CD4-positive, alpha-beta T cell treated with Interferon alpha-2 for 1 hour (primary cell): ENCODE data around the gene AP1S3.
A peak's percentile ranks its signal among the peaks of the same experiment; 100 is the strongest.

Experiments used
- DNase-seq, 2 donors: peaks; one replicate each; pipeline ENCODE4 v3.0.0-alpha.2; 2020 to 2022

AP1S3 gene

DNA sequence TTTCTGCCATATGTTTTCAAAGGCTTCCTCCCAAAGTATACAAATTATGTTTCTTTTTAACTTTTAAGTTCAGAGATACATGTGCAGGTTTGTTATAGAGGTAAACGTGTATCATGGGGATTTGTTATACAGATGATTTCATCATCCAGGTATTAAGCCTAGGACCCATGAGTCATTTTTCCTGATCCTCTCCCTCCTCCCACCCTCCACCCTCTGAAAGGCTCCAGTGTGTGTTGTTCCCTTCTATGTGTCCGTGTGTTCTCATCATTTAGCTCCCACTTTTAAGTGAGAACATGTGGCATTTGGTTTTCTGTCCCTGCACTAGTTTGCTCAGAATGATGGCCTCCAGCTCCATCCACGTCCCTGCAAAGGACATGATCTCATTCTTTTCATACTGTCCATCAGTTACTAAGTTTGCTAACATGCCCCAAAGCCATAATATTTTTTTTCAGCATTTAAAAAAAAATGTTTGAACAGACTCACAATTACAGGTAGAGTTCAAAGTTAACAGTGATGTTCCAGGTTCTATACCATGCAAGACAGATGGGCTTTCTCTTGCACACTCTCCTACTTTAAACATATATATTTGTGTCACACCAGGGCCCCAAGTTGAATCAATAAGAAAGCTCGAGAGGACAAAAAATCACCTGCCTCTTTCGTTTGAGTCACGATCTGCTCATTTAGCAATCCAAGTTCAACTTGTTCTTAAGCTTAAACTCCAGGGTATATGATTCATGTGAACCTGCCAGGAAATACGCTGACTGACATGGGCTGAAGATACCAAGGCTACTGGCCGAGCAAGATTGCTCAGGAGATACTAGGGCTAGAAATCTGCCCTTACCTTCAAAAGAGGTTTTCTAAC, 77.6 kb downstream of the AP1S3 start:
- no peak for DNase-seq

DNA sequence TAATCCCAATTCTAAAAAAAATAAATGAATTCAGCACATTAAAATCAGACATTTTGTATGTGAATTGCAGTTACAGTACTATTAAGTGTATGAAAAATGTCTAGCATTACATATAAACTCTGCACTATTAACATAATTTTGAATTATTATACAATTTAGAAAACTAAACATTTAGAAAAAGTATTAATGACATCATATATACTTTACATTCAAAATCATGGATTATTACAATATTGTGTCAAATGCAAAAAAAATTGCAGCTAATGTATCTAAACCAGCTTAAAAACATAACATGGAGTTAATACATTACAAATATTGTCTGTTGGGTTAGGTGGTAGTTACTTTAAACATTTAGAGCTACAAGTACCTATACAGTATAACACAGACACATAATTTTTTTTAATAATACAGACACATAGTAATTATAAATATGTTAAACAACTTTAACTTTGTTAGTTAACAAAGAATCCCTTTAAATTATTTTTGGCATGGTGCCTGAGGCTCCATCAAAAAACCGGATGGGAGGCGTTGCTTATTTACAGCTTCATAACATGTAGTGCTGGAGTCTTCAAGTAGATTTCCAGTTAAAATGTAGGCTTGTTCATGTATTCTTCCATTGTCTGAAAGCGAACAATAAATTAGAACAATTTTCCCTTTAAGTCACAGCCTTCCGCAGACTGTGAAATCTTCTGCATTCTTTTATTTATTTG, 79.1 kb downstream of the AP1S3 start:
- DNase-seq = no peak

DNA sequence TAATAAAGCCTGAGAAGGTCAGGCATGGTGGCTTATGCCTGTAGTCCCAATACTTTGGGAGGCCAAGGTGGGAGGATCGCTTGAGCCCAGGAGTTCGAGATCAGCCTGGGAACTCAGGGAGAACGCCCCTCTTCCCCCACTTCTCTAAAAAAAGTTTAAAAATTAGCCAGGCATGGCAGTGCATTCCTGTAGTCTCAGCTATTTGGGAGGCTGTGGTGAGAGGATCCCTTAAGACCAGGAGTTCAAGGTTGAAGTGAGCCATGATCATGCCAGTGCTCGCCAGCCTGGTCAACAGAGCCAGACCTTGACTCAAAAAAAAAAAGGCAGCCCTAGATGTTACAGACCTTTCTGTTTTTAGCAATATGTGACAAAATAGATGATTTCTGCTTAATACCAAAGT, 83.4 kb downstream of the AP1S3 start:
- DNase-seq = no peak

DNA sequence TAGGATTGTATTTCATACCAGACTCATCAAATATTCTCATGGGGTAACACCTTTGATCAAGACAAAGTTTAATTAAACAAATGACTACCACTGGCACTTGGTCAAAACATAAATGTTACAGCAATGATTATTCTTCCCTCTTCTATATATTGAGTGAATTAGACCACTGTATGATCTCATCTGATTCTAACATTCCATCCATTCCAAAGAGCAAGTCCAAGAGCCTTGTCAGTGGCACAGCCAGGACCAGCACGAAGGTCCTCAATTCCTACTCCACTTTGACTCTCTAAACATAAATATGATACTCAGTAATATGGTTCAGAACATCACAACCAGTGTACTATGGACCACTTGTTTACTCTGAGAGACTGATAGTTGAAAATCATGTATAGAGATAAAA, 86.4 kb downstream of the AP1S3 start:
- no peak for DNase-seq

DNA sequence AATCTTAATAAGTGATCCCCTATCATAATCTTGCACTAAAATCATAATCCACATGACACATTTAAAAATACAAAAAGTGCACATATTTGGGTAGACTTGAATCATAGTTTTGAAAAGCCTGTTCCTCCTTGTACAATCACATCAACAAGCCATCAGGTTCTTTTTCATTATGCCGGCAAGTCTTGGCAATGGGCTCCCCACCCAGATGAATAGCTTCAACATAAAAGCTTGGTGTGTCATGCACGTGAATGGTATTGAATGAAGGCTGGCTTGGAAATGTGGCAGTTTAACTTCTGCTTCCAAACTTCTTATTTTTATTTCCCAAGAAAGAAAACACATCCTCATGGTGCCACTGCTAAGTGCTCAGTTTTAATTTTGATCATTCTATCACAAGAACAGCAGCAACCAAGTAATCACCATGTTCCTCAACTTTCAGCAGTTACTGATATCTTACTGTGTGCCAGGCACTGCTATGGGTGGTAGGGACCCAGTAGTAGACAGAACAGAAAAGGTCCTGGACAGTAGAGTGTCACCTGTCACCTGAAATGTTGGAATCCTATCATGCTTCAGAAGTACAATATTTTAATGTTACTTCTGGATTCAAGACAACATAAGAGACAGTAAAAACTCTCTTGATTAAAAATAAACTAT, 89.9 kb downstream of the AP1S3 start:
- DNase-seq = no peak

DNA sequence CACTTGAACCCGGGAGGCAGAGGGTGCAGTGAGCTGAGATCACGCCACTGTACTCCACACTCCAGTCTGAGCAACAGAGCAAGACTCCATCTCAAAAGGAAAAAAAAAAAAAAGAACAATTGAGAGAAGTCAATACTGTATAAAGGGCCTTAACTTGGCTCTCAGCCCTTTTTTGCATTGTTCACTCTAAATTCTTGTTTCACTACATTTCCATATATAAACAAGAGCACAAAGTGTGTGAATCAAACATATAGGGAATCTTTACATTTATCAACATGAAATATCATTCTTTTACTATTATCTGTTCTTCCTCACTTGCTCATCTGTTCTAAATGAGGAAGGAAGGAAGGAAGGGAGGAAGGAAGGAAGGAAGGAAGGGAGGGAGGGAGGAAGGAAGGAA, 90.8 kb downstream of the AP1S3 start:
- DNase-seq = no peak

DNA sequence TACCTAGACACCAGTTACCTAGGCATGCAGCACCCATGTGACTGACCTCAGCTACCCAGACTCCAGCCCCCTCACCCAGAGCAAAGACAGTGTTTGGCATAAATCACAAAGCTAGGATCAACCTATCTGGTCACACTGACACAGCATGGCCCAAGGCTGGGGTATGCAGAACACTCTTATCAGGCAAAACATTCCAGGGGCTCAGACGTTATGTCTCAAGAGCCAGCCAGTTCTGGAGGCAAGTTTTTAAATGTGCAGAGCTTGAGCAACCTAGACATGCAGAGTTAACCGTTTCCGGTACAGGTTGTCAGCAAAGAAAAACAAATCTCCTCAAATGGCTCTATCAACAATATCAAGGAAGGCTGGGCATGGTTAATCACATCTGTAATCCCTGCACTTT, 92.8 kb downstream of the AP1S3 start:
- DNase-seq = no peak

DNA sequence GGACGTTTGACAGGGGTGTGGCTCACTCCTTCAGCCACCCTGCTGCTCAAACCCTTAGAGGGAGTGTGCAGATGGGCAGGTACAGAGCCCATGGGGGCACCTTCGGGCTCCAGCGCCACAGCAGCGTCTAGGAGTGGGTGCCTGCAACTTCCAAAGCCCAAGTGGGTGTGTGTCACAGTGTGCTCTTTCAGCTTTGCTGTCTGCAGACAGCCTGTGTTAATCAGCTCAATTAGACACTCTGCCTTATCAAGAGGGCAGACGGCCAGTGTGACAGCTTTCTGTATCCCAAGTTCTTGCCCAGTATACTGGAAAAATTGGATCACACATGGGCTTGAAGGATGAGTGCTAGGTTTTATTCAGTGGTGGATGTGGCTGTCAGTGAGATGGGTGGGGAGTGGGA, 96.7 kb downstream of the AP1S3 start:
- no peak for DNase-seq

DNA sequence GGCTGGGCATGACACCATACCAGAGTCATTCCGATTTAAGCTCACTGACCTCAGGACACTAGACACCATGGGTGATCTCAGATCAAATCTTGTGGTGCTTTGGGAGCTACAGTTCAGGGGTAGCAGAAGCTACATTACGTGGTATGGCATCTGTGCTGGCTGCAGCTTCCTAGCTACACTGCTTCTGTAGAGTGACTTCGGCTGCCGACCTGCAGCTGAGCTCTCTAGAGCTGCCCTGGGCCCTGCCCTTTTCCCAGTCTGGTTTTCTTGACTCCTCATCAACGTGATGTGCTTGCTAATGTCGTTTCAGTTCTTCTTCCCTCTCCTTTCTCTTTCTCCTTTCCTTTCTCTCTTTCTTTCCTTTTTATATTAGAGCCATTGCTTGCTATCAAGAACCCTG, 100.2 kb downstream of the AP1S3 start:
- DNase-seq = no peak

DNA sequence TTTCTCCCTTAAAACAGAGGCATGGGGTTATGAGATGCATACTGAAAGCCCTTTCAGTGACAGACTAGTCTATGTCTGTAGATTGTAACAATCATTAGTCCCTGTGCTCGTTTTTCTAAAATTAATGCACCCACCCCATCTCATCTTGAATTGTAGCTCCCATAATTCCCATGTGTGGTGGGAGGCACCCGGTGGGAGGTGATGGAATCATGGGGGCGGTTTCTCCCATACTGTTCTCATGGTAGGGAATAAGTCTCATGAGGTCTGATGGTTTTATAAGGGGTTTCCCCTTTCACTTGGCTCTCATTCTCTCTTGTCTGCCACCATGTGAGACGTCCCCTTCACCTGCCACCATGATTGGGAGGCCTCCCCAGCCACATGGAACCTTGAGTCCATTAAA, 100.9 kb downstream of the AP1S3 start:
- no peak for DNase-seq

DNA sequence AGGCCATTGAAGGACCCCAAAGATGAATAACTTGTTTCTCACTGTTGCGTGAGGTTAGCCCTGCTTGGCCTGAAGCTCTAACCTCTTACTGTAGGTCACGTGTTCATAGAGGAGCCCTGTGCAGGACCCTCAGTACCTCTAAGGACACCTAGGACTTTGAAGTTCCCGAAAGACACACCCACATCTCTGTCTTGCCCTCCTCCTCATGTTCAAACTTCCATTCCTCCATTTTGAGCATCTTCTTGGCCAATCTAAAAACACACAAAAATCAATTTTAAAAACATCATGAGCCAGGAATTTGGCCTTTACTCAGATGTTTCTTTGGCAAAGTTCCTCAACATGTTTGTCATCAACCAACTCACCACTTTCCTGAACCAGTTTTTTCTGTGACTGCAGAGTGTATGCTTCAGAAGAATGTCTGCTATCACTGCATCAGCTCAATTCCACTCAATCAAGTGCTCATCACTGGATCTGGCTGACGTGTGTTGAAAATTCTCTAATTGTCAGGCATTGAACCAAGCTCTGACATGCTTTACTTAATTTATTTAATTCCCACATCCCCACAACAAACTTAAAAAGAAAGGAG, 101.6 kb downstream of the AP1S3 start:
- DNase-seq = no peak

DNA sequence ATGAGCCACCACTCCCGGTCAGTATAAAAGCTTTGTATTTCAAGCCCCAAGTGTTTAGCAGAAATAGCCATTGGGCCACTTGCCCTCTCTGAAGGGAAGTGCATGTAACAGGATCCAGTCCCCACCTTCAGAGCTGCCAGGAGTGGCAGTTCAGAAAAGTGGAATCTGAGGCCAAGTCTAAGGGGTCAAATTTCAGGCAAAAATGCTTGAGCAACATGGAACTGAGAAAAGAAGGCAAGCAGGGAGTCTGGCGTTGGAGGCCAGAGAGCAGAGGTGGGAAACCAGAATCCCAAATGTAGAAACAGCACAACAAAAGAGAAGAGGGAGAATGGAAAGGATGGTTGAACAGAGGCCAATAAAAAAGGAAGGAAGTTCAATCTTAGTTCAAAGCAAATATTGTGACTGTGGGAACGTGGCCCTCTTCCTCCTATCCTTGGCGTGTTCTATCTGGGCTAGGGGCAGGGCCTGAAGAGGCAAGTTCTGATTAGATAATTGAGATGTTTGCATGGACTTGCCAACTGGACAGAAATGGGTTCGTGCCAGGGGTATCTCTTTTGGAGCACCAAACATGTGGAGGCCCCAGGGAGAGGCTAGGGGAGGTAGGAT, 102.2 kb downstream of the AP1S3 start:
- DNase-seq = no peak

DNA sequence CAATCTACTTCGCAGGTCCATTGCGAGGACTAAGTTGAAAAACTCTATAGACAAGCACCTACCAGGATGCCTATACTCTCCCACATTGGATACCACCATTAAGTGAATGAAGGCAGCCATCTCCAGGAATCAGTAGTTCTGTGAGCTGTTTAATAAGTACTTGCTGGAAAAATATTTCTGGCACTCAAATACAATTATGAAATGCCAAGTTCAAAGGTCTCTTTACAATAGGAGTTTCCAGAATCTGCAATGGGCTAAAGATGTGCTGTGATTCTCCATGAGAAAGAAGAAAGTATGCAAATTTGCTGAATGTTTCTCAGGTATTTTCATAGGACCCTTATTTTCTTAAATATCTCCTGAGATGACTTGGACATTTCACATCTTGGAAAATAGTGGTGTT, 103.0 kb downstream of the AP1S3 start:
- no peak for DNase-seq

DNA sequence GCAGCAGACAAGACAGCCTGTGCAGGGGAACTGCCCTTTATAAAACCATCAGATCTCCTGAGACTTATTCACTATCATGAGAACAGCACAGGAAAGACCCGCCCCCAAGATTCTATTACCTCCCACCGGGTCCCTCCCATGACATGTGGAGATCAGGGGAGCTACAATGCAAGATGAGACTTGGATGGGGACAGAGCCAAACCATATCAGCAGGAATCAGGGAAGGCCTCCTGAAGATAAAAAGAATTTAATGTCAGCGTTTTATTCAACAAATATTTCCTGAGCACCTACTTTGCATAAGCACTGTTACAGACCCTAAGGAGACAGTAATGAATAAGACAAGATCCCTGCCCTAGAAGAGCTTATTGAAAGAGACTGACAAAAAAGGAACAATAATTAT, 105.0 kb downstream of the AP1S3 start:
- DNase-seq = no peak

DNA sequence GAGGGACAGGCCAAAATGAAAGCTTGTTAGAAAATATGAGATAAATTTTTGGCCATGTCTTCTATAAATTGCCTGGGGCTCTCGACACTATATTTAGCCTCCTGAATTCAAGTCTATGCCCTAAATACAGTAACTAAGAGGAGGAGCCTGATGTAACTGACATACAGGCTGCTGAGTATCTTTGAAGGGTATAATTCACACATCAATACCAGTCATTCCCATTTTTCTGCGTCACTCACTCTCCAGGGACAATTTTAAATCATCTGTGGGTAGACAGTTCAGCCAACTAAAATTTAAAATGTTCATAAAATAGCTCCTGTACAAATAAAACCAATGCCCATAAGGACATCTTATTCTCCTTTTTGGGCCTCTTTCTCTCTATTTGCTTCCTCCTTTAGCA, 105.9 kb downstream of the AP1S3 start:
- DNase-seq = no peak

DNA sequence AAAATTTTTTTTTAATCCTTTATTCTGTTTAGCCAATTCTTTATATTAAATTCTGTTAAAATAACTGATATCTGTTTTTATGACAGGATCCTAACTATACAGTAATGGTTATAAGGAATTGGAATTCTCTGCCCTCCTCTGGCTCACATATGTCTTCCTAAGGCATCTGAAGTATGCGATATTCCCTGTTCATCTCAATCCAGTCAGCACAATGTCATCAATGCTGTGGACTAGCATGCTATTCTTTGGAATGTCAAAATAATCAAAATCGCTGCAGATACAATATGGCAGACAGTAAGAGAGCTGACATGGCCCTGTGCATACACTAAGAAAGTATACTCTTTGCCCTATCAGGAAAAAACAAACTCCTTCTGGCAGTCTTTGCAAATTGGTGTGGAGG, 107.6 kb downstream of the AP1S3 start:
- no peak for DNase-seq

DNA sequence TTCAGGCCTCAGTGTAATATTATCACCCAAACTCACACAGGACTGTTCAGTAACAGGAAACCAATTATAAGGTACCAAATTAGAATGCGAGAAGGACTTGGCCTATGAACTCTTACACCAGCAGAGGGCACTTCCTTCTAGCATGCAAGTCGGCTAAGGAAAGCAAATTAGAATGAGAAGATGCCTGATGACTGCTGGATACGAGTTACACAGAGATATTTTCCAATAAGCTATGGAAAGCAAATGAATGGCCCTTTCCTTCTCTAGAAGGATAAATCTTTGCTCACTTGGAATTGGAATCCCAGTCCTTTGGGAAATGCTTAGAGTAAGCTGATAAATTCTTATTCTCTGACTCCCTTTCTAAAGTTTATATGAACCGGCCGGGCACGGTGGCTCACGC, 109.8 kb downstream of the AP1S3 start:
- DNase-seq = peak; percentile 26 to 60

DNA sequence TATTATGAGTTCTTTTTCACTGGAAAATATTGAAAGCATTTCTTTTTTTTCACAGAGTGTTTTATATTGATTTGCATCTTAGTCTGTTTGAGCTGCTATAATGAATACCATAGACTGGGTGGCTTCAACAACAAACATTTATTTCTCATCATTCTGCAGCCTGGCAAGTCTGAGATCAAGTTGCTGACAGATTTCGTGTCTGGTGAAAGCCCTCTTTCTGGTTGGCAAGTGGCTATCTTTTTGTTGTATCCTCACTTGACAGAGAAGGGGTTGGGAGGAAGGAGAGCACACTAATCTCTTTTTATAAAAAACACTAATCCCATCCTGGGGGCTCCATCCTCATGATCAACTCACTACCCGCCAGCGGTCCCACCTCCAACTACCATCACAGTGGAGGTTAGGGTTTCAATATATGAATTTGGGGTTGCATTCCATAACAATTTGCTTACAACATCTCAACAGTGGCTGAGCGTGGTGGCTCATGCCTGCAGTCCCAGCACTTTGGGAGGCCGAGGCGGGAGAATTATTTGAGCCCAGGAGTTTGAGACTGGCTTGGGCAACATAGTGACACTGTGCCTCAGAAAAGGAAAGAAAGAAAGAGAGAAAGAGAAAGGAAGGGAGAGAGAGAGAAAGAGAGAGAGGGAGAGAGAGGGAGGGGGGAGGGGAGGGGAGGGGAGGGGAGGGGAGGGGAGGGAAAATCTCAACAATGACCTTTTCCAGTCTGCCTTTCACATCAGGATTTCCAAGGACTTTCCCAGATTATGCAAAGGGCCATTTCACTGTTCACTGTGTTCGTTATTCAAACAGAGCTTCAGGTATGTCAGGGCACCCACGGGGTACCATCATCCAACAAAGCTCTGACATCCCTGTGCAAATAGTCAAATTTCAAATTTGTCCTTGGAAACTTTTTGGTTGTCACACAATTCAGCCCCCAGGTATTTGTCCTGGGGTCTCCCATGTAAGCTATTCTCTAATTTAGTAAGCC, 111.1 kb downstream of the AP1S3 start:
- no peak for DNase-seq

DNA sequence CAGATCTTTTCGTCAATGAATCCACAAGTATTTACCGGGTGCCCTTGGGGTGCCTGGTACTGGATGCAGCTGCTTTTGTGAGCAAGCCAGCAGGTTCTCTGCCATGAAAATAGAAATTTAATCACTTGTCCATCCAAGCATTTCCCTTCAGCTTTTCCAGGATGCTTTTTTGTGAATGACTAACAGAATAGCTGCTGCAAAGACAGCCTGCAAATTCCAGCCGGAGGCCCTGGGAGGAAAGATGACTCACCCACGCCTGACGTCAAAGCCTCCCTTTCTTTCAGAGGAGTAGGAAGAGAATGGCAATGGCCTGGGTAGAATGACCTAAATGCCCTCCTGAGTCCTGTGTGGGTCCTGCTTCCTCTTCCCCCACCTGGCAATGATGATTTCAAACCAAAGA, 111.9 kb downstream of the AP1S3 start:
- DNase-seq = no peak

DNA sequence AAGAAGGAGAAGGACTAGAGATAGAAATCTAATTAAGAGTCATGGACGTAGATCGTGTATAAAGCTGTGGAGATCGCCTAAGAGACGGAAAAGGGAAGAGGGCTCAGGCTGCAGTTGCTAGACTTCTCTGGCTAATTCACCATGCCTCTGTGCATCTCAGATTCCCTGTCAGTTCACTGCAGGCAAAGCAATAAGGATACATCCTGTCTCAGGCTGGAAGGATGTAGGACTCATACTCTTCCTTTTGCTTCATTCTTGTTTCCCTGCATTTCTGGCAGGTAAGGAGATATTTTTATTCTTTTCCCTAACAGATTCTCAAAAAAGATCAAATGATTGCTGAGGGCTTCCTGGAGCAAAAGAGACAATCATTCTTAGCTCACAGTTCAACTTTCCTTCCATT, 112.5 kb downstream of the AP1S3 start:
- no peak for DNase-seq

DNA sequence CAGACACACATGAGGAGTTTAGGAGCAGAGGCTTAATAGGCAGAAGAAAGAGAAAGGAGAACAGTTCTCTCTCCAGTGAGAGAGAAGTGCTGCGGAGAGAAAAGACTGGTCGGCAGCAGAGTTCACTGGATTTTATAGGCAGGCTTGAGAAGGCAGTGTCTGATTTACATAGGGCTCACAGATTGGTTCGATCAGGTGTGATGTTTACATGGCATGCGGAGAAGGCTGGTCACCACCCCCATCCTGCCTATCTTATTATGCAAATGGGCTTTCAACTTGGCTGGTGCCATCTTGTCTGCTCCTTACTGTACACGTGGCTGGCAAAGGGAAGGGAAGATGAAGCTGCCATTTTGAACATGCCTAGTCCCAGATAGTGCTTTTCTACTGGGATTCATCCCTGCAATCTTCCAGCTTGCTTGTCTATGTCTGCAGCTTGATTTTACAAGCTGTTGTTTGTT, 113.4 kb downstream of the AP1S3 start:
- no peak for DNase-seq

DNA sequence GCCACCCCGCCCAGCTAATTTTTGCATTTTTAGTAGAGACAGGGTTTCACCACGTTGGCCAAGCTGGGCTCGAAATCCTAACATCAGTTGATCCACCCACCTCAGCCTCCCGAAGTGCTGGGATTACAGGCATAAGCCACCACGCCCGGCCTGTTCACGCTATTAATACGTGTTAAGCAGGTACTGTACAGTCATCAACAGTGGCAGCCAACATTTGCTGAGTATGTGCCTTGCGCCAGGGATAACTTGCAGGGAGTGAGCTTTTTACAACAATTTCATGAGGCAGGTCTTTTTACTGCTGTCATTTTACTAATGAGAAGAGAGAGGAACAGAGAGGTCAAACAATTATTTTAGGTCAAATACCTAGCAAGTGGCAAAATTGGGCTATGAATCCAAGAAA, 115.2 kb downstream of the AP1S3 start:
- DNase-seq = no peak
